Measurements from ENCODE around the gene GLIPR1L2. TPM values are rescaled to one million over a fixed set of nuclear protein-coding genes. Genes with fewer than 3 reads are reported as not detected.

GLIPR1L2 gene
- total RNA-seq, result 0.48 and 0.85 TPM in 2 replicates

GRCh38 chr12:75390899-75391538 lies at the start of gene GLIPR1L2:
Gene GLIPR1L2, plus strand, starts transcription at chr12:75391089. Its CDS starts 28 bp downstream, at chr12:75391117.

GRCh38 chr12:75480469-75480949 lies 89.6 kb downstream of the GLIPR1L2 start, which contains the start of gene GLIPR1:
Gene GLIPR1, plus strand, starts transcription at chr12:75480755. Its CDS starts 126 bp downstream, at chr12:75480881.

Other genes starting within 250 kb of the GLIPR1L2 start
- gene KCNC2, start 181.2 kb upstream of the GLIPR1L2 start, total RNA-seq, result not detected in 2 replicates
- 0.96 and 1.3 TPM in 2 replicates for gene CAPS2, start 60.8 kb upstream of the GLIPR1L2 start, total RNA-seq
- not detected in 2 replicates for gene GLIPR1L1, start 56.4 kb upstream of the GLIPR1L2 start, total RNA-seq
- gene GLIPR1, start 89.7 kb downstream of the GLIPR1L2 start, total RNA-seq, result 6.6 and 34.5 TPM in 2 replicates
- gene KRR1, start 120.5 kb downstream of the GLIPR1L2 start, total RNA-seq, result 26.9 and 39.8 TPM in 2 replicates

All from tracheal epithelial cell (primary cell).